ENCODE measurements around the gene SLC38A8.

The SLC38A8 gene

DNA sequence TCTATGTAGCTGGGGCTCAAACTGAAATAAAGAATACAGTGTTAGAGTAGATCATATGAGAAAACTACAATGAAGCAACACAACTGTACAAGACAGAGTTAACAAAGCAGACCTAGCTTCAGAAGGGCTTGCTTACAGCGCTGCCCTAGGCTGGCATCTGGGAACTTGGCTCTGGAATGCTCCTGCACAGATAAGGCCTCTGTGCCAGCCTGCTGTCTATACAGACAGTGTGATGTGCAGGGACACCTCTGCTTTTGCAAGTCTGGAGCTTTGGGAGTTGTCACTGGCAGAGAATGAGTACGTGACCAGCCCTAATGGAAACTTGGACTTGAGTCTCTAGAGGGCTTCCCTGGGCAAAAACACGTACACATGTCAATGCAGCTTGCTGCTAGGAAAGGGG, 32.1 kb upstream of the SLC38A8 start:
- TF ChIP-seq, protein P1, sequence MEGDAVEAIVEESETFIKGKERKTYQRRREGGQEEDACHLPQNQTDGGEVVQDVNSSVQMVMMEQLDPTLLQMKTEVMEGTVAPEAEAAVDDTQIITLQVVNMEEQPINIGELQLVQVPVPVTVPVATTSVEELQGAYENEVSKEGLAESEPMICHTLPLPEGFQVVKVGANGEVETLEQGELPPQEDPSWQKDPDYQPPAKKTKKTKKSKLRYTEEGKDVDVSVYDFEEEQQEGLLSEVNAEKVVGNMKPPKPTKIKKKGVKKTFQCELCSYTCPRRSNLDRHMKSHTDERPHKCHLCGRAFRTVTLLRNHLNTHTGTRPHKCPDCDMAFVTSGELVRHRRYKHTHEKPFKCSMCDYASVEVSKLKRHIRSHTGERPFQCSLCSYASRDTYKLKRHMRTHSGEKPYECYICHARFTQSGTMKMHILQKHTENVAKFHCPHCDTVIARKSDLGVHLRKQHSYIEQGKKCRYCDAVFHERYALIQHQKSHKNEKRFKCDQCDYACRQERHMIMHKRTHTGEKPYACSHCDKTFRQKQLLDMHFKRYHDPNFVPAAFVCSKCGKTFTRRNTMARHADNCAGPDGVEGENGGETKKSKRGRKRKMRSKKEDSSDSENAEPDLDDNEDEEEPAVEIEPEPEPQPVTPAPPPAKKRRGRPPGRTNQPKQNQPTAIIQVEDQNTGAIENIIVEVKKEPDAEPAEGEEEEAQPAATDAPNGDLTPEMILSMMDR (IDR thresholded peaks at IDR 0.05; ENCODE audit: control extremely low read depth, extremely low read depth, low read depth, missing control alignments), result no peak
- POLR2A ChIA-PET, result no interaction called here
- no peak for DNase-seq (ENCODE audit: extremely low spot score)
- CTCF ChIA-PET, result interaction anchor here (0.8 to 1.4 kb wide), 5 partner anchors 9 to 112 kb away, joined by 3 to 5 read pairs (median 3); partner anchors contain the start of gene TAF1C

DNA sequence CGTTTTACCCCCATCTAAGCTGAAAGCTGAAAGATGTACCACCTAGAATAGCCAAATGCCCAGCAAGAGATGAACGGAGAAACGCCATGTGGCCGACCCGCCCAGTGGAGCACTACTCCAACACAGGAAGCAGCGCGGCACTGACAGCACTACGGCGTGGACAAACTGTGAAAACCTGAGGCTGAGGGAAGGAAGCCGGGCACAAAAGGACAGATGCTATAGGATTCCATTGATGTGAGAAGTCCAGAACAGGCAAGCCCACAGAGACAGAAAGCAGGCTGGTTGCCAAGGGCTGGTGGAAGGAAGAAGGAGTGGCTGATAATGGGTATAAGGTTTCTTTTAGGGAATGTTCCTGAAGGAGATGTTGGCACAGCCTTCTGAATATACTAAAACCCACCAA, 29.4 kb upstream of the SLC38A8 start:
- CTCF ChIA-PET, result no interaction called here
- TF ChIP-seq, protein P1 (IDR thresholded peaks at IDR 0.05; ENCODE audit: control extremely low read depth, extremely low read depth, low read depth, missing control alignments), result no peak
- POLR2A ChIA-PET, result no interaction called here
- no peak for DNase-seq (ENCODE audit: extremely low spot score)

DNA sequence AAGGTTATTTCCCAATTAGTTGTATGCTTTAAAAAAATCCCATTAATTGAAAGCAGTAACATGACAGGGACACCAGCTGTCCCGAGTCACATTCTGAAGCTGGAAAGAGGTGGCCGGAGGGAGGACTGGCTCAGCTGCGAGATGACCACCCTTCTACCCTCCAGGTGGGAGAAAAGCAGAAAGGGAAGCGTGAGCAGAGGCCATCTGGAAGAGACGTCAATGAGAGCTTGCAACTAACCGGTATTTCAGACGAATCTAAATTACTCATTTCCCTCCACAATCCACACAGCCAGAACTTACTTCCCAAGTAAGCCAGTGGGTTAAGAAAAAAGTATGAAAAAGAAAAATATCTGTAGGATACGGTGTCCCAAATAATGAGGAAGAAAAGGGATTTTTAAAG, 28.5 kb upstream of the SLC38A8 start:
- CTCF ChIA-PET, result interaction anchor here (0.7 to 4.0 kb wide), 5 partner anchors 12 to 206 kb away, joined by 3 to 21 read pairs (median 3); no protein-coding TSS in a partner anchor

DNA sequence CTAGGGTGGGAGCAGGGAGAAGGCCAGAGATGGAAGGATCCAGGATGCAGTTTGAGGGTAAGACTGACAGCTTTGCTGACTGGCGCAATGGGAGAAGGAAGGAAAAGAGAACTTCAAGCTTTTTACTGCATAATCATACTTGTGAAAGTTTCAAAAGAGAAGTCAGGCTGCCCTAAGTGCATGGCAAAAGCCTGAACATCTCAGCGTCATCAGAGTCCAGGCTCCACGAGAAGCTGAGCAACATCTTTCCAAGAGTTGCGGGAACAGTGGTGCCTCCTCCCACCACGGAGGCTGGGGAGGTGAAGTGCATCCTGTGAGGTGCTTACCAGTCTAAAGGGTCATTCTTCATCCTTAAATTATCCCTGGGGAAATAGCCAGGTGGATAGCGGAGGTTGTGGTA, 26.9 kb upstream of the SLC38A8 start:
- TF ChIP-seq, protein P1 (IDR thresholded peaks at IDR 0.05; ENCODE audit: control extremely low read depth, extremely low read depth, low read depth, missing control alignments), result no peak
- ChIA-PET POLR2A (no interaction called here), CTCF (interaction anchor here (1.0 to 4.0 kb wide), 6 partner anchors 10 to 118 kb away, joined by 4 to 21 read pairs (median 8); partner anchors contain the start of gene TAF1C)
- no peak for DNase-seq (ENCODE audit: extremely low spot score)

More for the DNA sequence above, 28.5 kb upstream of the SLC38A8 start:
- POLR2A ChIA-PET, result no interaction called here
- TF ChIP-seq, protein P1 (IDR thresholded peaks at IDR 0.05; ENCODE audit: control extremely low read depth, extremely low read depth, low read depth, missing control alignments), result no peak
- DNase-seq (ENCODE audit: extremely low spot score), result no peak

DNA sequence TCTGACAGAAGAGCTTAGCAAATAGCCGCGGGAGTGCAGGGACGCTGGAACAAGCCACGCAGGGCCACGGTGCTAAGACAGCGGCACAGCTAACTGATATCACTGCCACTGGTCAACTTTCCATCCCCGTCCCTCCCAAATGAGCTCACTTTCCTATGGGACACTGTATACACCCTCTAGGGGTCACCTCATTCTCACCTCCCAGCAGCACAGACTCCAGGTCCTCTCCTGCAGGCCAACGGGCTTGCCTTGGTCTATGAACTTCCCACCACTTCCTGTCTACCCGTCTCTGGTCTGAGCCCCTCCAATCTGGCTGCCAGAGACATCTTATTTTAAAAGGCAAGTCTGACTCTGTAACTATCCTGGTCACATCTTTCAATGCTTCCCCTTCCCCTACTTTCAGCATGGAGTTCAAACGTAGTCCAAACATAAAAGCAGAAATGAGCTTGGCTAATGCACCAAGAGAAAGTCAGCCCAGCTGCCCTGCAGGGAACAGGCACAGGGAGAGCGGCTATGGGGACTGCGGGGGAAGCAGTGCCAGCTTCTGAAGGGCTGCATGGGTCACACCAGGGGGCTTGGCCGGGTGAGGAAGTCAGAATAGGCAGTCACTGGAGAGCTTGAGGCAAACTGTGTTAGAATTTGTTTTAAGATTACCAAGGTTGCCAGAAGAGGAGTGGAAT, 26.3 kb upstream of the SLC38A8 start:
- TF ChIP-seq, protein P1 (IDR thresholded peaks at IDR 0.05; ENCODE audit: control extremely low read depth, extremely low read depth, low read depth, missing control alignments), result no peak
- no peak for DNase-seq (ENCODE audit: extremely low spot score)
- CTCF ChIA-PET, result interaction anchor here (1.0 to 4.0 kb wide), 6 partner anchors 9 to 118 kb away, joined by 3 to 21 read pairs (median 6); partner anchors contain the start of genes MBTPS1 and TAF1C
- POLR2A ChIA-PET, result no interaction called here

DNA sequence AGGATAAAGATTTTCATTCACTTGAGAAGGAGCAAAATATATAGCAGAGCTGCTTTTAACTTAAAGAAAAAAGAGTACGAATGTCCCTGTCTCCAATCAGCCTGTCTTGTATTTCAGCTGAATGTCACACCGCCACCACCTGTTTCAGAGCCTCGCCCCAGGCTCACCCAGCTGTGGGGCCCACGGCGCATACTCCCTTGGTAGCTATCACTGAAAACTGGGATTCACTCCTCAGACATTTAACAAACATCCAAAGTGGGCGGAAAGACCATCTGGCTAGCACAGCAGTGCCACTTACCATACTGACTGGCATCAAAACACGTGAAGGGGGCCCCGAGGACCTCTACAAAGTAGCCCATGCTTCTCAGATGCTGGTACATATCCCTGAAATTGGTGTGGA, 25.4 kb upstream of the SLC38A8 start:
- TF ChIP-seq, protein P1 (IDR thresholded peaks at IDR 0.05; ENCODE audit: control extremely low read depth, extremely low read depth, low read depth, missing control alignments), result no peak
- POLR2A ChIA-PET, result no interaction called here
- CTCF ChIA-PET, result interaction anchor here (1.0 to 5.7 kb wide), 6 partner anchors 16 to 241 kb away, joined by 3 to 74 read pairs (median 8); partner anchors contain the start of genes MBTPS1 and TAF1C
- no peak for DNase-seq (ENCODE audit: extremely low spot score)
